Nucleus accumbens (tissue), 56 donors: ENCODE measurements around the gene STIP1.
"Not testable (repeated sequence)": the region's sequence is repeated elsewhere in the genome, so short reads cannot be mapped to it uniquely, and the experiment has no call there.

Experiments
- DNase-seq, 56 donors: peaks; one replicate each; lab custom pipeline; 2025; lab: John Stamatoyannopoulos, UW

The STIP1 gene

DNA sequence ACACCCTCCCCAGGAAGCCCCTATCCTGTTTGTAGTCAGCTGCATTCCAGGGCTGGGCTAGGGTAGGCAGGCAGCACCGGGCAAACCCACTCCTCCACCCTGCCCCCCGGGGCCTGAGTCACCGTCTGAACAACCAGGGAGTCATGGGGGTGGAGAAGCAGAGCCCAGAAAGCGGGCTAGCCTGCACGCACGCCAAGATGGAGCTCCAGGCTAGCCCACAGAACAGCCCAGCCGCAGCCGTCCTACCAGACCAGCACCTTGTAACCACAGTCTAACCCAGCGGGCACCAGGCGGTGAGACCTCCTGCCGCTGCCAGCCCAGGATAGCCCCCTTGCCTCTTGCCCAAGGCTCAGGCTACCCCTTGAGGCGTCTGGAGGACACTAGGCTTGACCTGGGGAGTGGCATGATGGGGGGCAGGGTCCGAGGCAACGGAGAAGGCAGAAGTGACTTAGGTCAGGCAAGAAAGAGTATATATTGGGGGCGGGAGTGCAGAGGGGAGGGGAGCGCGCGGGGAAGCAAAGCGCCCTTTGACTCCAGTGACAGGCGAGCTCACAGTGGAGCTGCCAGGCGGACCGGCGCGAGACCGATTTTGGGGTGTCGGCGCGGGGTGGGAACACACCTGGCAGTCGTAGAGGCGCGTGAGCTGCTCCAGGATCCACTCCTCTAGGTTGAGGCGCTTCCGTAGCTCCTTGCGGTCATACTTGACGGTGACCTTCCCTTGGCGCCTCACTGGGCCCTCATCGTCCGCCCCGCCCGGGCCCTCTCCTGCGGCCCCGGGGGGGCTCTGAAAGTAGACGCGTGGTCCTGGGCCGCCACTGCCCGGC lies 60.0 kb downstream of the STIP1 start:
- DNase-seq, result peak in 17 of 56 donors; percentile 18 to 79 (median 30)

DNA sequence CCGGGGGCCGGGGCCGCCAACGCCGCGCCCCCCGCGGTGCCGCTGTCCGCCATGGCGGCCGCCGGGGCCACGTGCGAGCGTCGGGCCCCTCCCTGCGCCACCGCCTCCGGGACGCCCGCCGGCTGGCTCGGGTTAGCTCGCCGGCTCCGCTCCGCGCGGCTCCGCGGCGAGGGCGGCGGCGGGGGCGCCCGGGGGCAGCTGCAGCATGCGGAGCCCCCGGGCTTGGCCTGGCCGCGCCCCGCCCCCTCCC lies 60.6 kb downstream of the STIP1 start:
- not testable (repeated sequence) for DNase-seq

DNA sequence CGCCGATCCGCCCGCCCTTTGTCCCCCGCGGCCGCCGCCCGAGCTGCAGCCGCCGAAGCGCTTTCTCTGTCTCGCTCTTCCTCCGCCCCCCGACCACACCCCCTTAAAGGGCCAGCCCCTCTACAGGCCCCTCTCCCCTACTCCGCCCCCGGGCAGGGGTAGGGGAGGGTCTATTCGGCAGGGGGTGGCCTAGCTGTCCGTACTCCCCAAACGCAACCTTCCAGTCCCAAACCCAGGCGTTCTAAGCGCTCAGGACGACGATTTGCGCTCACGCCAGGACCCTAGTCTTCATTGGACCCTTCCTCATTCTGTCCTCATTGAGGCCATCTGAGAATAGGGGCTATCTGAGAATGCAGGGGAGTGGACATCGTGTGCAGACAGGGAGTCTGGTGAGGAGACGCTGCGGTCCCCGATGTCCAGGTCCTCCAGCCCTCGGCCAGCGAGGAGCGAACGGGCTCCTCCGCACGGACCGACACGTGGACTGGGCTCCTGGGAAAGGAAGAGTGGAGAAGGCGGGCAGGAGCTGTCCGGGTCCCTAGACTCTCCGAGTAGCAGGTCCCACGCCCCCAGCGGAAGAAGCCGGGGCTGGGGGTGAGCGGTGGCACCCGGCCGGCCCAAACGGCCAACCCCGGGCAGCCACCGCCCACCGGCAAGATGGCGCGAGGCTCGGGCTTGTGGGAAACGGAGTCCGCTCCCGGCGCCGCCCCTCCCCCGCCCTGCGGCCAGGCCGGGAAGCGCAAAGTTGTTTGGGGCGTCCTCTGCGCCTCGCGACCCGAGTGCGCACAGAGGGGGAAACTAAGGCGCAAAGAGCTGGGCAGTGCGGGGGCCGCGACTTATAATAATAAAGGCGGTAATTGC lies 61.1 kb downstream of the STIP1 start, which contains the start of gene PPP1R14B:
Gene PPP1R14B (minus strand): TSS at position 73 of the 858 bp plus-strand sequence. CDS start 270 bp downstream, outside the sequence.
- peak in 53 of 56 donors; percentile 39 to 91 (median 73) for DNase-seq

DNA sequence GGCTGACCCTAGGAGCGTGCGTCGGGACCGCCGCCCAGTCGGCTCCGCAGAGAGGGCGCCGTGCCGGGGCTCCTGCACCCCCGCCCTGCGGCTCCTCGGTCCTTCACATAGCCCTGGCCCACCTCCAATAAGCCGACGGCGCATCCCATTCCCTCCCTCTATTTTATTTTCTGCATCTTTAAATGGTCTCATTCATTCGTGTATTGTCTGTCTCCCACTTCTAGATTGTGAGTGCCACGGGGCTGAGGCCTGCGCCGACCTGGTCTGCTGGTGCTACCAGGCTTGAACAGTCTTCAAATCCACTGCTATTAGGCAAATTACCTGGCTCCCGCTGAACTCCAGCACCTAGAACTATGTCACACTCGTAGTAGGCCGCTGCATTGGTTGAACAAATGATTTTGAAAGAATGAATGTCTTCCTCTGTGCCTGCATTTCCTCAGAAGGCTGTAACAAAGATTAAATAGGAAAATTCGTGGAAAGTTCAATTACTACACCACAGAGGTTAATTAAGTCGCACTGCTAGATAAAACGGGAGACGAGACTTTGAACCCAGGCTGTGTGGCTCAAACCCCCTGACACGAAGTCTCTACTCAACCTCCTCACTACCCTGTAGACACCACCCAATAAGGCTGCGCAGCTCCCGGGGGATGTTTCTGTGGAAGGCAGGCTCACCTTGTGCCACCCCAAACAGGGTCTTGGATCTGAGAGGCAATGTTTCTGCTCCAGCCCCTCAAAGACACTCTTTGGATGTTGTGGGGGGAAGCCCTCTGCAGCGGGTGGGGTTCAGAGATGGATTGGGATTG lies 62.0 kb downstream of the STIP1 start:
- peak in 2 of 56 donors; percentile 54 to 57 for DNase-seq

DNA sequence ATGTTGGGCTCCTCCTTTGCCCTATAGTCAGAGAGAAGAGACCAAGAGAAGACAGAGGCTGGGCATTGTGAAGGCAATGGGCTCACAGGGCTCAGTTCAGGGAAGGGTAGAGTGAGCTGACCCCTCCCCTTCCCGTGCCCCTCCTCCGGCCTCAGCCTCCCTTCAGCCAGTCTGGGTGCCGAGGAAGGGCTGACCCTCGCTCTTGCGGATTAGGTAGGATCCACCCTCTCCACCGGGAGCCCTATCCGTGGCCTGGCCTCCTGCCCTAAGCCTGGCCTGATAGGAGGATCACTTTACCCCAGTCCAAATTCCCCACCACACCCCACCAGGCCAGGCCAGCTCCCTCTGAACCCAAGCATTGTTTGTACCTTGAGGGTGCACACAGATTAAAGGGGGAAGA lies 62.6 kb downstream of the STIP1 start:
- no peak for DNase-seq

DNA sequence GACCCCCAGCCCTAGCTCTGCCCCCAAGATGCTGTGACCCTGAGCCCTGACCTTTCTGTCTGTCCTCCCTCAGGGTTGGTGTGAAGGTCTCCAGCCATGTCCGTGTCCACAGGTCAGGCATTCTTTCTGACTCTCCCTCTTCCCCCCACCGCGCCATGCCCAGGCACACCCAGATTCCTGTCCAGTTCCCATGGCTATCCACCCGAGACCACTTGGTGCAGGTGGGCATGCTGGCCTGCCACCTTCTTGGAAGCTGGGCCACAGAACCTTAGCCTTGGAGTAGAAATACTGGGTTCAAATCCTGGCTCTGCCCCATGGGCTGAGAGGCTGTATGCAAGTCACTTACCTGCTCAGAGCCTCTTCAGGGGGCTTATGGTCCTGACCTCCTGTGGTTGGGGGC lies 63.1 kb downstream of the STIP1 start:
- DNase-seq, result no peak

DNA sequence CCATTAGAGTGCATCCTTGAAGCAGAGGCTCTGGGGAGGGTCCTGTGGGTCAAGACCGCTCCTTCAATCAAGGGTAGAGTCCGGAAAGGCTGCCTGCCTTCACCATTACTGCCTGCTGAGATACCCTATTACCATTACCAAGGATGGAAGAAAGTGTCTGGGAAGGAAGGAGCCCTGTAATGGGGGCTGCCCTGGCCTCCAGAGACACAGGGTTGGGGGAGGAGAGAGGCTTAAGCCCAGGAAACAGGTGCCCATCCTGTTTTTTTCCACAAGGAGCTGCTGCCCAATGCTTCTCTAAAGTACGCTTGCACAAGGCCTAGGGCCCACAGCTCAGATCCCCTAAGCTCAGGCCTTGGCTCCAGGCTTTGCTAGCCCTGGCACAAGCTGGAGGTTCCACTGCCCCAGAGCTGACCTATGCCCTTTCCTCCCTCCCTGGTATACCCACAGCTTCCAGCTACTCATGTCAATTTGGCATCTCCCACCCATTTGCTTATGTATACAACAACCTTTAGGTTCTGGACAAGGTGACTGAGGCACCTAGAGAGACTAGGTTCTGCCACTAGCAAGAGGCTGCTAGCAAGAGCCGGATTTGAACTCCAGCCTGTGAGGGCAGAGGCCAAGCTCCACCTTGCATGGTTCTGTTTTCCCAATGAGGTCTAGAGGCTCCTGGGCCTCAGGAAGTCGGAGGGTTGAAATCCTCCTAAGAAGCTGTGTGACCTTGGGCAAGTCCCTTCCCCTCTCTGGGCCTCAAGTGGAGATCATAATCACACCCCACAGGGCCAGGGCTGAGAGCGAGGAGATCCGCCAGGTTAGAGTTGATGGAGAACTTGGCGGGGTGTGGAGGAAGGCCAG lies 63.8 kb downstream of the STIP1 start:
- no peak for DNase-seq

DNA sequence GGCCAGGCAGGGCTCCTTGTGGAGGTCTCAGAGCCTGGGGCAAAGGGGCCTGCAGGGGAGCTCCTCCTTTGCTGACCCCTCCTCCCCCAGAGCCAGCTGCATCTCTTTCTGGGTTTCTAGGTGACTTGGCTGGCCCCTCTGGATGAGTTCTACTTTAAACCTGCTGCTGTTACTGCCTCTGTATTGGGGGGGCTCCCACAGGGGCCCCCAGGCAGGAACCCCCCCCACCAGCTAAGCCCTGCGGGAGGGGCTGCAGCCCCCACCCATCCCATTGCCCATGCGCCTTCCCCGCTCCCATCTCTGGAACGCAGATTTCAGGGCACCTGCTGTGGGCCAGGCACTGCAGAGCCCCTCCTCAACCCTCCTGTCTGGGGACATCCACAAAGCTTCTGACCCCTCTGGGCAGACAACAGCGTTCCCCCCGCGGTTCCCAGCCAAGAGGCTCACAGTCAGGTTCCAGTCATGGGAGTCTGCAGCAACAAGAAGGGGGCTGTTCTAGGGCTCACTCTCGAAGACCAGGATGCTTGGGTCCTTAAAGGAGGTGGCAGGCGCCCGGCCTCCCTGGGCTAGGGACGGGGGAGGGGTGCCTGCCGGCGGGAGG lies 64.5 kb downstream of the STIP1 start:
- no peak for DNase-seq

DNA sequence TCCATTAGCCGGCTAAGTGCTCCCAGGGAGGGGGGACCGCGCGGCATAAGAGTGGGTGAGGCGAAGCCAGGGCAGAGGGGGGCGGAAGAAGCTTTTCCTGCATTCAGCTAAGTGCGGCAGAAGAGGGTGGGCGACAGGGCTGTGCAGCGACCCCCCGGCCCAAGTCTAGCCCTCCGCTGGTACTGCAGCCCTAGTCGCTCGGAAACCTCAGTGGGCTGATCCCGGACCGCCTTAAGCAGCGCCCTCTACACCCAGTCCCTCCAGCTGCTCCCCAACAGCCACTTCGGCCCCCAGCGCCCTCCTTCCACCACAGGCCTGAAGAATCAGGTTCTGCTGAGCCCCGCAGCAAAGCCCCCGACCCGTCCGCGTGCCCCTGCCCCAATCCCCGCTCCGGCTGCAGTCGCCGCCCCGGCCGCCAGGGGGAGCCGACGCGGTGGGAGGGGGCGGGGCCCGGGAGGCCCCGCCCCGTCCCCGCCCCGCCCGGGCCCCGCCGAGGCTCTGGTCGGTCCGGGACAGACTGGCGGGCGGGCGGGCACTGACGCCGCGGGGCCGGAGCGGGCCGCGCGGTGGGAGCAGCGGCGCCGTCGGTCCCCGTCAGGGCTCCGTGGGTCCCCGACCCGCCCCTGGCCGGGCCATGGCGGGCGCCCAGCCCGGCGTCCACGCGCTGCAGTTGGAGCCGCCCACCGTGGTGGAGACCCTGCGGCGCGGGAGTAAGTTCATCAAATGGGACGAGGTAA lies 65.2 kb downstream of the STIP1 start, which contains the start of gene PLCB3:
Gene PLCB3 (plus strand): TSS at position 515 of the 737 bp plus-strand sequence. CDS start 120 bp downstream, at position 635.
- DNase-seq, result peak in 30 of 56 donors; percentile 17 to 82 (median 30)

DNA sequence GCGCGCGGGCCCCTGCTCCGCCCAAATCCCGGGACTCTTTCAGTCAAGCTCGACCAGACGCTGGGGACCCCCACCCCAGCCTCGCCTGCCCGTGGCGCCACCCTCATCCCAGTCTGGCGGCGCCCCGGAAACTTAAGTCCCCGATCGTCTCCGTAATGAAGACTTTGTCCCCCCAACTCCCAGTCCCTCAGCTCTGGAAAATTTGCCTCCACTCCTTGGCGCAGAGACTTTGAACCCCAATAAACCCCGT lies 65.7 kb downstream of the STIP1 start:
- no peak for DNase-seq

DNA sequence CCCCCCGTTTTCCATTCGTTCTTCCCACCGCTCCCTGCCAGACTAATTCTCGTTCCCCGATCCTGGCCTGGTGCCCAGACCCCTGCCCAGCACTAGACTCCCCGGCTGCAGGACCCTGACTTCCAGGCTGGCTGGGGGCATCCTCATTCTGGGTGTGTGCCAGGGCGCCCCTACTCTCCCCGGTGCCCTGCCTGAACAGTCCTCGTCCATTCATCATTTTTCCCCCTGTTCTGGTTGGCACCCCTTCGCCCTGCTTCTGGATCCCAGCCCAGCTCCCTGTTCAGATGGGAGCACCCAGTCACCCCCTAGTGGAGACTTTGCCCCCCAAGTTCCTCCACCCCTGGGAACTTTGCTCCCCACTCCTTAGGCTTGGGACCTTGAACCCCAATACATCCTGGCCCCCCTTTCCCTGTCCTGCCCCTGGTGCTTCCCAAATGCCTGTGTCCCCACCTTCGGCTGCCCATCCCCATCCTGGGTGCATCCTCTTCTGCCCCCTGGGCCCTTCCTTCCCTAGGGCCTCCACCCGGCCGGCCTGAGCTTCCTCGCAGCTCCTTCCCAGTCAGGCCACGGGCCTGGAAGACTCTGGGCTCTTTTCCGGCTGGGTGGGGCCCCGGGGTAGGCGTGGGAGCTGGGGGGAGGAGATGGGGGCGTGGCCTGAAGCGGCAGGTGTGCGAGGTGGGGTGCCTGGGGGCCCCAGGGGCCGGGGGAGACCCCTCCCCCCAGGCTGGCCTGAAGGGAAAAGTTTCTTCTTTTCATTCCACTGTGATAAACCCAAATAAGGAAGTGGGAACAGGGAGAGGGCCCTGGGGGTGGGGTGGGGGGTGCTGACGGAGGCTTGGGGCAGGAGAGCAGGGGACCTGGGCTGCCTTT lies 66.3 kb downstream of the STIP1 start:
- DNase-seq, result peak in 4 of 56 donors; percentile 21 to 26 (median 24)

DNA sequence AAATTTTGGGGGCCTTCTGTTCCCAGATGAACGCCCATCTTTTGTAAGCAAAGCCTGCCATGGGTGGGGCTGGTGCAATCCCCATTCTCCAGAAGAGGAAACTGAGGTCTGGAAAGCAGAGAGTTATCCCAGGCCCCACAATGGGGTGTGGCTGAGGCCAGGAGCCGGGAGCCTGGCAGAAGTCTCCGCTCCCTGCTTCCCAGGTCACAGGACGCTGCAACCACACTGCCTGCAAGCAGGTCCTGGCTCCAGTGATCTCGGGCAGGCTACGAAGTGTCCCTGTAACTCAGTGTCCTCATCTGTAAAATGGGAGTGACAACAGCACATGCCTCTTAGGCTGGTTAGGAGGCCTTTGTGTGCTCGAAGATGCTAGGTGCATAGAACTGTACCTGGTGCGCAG lies 67.1 kb downstream of the STIP1 start:
- DNase-seq, result no peak

DNA sequence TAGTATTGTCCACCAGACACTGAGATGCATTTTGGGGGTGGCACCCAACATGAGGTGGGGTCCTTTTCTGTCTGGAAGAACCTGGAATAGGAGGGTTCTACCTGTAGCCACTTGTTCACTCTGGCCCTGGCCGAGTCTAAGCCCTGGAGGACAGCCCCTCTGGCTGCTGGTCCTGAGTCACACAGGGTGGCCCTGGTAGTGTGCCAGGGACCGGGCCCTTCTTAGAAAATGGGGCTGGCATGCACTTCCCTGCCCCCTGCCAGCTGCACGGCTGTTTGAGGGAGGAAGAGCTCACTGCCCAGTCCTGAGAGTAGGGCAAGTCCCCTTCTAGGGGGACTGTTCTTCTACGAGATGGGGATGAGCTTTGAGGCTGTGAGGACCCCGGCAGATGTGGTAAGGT lies 67.5 kb downstream of the STIP1 start:
- DNase-seq, result peak in 32 of 56 donors; percentile 10 to 76 (median 38)
